Neural cell (in vitro differentiated cells): ENCODE measurements around the gene BTBD18. TPM values are rescaled to one million over a fixed set of nuclear protein-coding genes. Genes with fewer than 3 reads are reported as not detected.

ENCODE experiments used
- H2AFZ ChIP-seq: fragments of 200-600, 300-800 bp; sonication (generic), shearing (Covaris generic); 2 replicates; pipeline ENCODE4 v1.6.0; 2014; ENCODE audit warnings: low read depth, mild to moderate bottlenecking, antibody characterized with exemption, low read length, moderate library complexity
- H3F3A ChIP-seq: fragments of 200-600 bp; shearing (Covaris generic); 2 replicates; pipeline ENCODE4 v1.6.1; 2016; ENCODE audit warnings: mild to moderate bottlenecking, moderate library complexity, mixed read lengths, antibody characterized with exemption, low read length; ENCODE audit not compliant: insufficient read depth, poor library complexity, severe bottlenecking
- H3K27ac ChIP-seq: fragments of 200-600, 300-800 bp; sonication (generic), shearing (Covaris generic); 2 replicates; pipeline ENCODE4 v1.5.1; 2014; ENCODE audit warnings: mild to moderate bottlenecking, low read length, moderate library complexity
- H3K27me3 ChIP-seq: fragments of 300-800, 200-600 bp; sonication (generic), shearing (Covaris generic); 2 replicates; pipeline ENCODE4 v1.6.0; 2014; ENCODE audit warnings: mild to moderate bottlenecking, low read depth, low read length, moderate library complexity; ENCODE audit not compliant: insufficient read depth
- H3K36me3 ChIP-seq: fragments of 300-800, 200-600 bp; sonication (generic), shearing (Covaris generic); 2 replicates; pipeline ENCODE4 v1.5.1; 2014; ENCODE audit warnings: mild to moderate bottlenecking, antibody characterized with exemption, low read length, moderate library complexity; ENCODE audit not compliant: insufficient read depth
- H3K4me2 ChIP-seq: fragments of 300-800, 200-600 bp; sonication (generic), shearing (Covaris generic); 2 replicates; pipeline ENCODE4 v1.6.0; 2014; ENCODE audit warnings: mild to moderate bottlenecking, low read length
- H3K4me3 ChIP-seq: fragments of 300-800, 200-600 bp; sonication (generic), shearing (Covaris generic); 2 replicates; pipeline ENCODE4 v1.5.1; 2014; ENCODE audit warnings: mild to moderate bottlenecking, low read length, moderate library complexity
- H3K79me2 ChIP-seq: fragments of 200-600 bp; shearing (Covaris generic); replicated peaks from 2 replicates; pipeline ENCODE4 v1.6.0; 2014; ENCODE audit warnings: mild to moderate bottlenecking, low read length, moderate library complexity; ENCODE audit not compliant: insufficient read depth
- H3K9ac ChIP-seq: fragments of 300-800, 200-600 bp; sonication (generic), shearing (Covaris generic); 2 replicates; pipeline ENCODE4 v1.6.1; 2016; ENCODE audit warnings: mild to moderate bottlenecking, low read length, mixed read lengths
- H3K9me2 ChIP-seq: fragments of 200-600 bp; shearing (Covaris generic); 2 replicates; pipeline ENCODE4 v1.6.1; 2016; ENCODE audit warnings: mild to moderate bottlenecking, low read length, mixed read lengths; ENCODE audit not compliant: insufficient read depth
- H3K9me3 ChIP-seq: fragments of 200-600, 300-800 bp; sonication (generic), shearing (Covaris generic); 2 replicates; pipeline ENCODE4 v1.6.1; 2016; ENCODE audit warnings: mild to moderate bottlenecking, mixed run types, low read length, moderate library complexity, mixed read lengths
- H4K20me1 ChIP-seq: fragments of 200-600 bp; shearing (Covaris generic); 2 replicates; pipeline ENCODE4 v1.6.1; 2016; ENCODE audit warnings: mild to moderate bottlenecking, mixed run types; ENCODE audit not compliant: insufficient read depth
- CTCF ChIP-seq: fragments of 450-650 bp; IDR thresholded peaks from 2 replicates; pipeline ENCODE4 v1.5.1; 2014; ENCODE audit warnings: antibody characterized with exemption, mild to moderate bottlenecking, moderate library complexity; ENCODE audit not compliant: poor library complexity, severe bottlenecking
- EP300 ChIP-seq: fragments of 450-650 bp; conservative IDR thresholded peaks from 2 replicates; pipeline ENCODE4 v1.6.1; 2014; ENCODE audit warnings: antibody characterized with exemption, mild to moderate bottlenecking, moderate library complexity; ENCODE audit not compliant: poor library complexity, severe bottlenecking
- EZH2 ChIP-seq: fragments of 200-600, 300-800 bp; shearing (Covaris generic), sonication (generic); IDR thresholded peaks from 2 replicates; pipeline ENCODE4 v1.6.1; 2014; ENCODE audit warnings: antibody characterized with exemption, low read length, borderline replicate concordance, mild to moderate bottlenecking; ENCODE audit not compliant: insufficient read depth, poor library complexity, severe bottlenecking
- MXI1 ChIP-seq: fragments of 450-650 bp; conservative IDR thresholded peaks from 2 replicates; pipeline ENCODE4 v1.6.1; 2014; ENCODE audit warnings: antibody characterized with exemption, mild to moderate bottlenecking; ENCODE audit not compliant: poor library complexity, severe bottlenecking
- POLR2AphosphoS5 ChIP-seq: IDR thresholded peaks from 2 replicates; pipeline ENCODE4 v1.6.1; 2012
- RAD21 ChIP-seq: fragments of 450-650 bp; conservative IDR thresholded peaks from 2 replicates; pipeline ENCODE4 v1.6.1; 2014; ENCODE audit warnings: antibody characterized with exemption, mild to moderate bottlenecking, moderate library complexity
- REST ChIP-seq: IDR thresholded peaks from 2 replicates; pipeline ENCODE4 v1.6.1; 2012; ENCODE audit warnings: borderline replicate concordance
- SMC3 ChIP-seq: fragments of 450-650 bp; conservative IDR thresholded peaks from 2 replicates; pipeline ENCODE4 v1.6.1; 2014; ENCODE audit warnings: antibody characterized with exemption, mild to moderate bottlenecking, moderate library complexity; ENCODE audit not compliant: poor library complexity
- TAF1 ChIP-seq: IDR thresholded peaks from 2 replicates; pipeline ENCODE4 v1.6.1; 2012; ENCODE audit warnings: low read depth
- polyA plus RNA-seq: library from polyadenylated mRNA; depleted of rRNA; stranded (reverse); fragments of >200 nt; gene quantifications from 2 replicates; pipeline ENCODE4 v1.2.3, GENCODE V29; 2014

Gene BTBD18
- polyA plus RNA-seq, 1 donor from 2014 or later = not detected

GRCh38 chr11:57744357-57744756 lies 7.3 kb downstream of the BTBD18 start:
- no peaks in the 10 kb centered on the region for H3K9me2 ChIP-seq

GRCh38 chr11:57742087-57742452 lies 9.5 kb downstream of the BTBD18 start:
- Histone ChIP-seq H3K27ac (peak overlapping the region; percentile 83), H2AFZ (no peak overlapping the region), H3K4me2 (peak overlapping the region; percentile 87), H3K4me3 (peak overlapping the region; percentile 90), H3K36me3 (peaks cover 15% of the 10 kb centered on the region), H3K9me2 (no peaks in the 10 kb centered on the region), H3K9ac (peak overlapping the region; percentile 90), H4K20me1 (no peaks in the 10 kb centered on the region), H3K9me3 (no peaks in the 10 kb centered on the region), H3F3A (peaks cover 3% of the 10 kb centered on the region), H3K27me3 (no peaks in the 10 kb centered on the region), H3K79me2 (peaks cover 17% of the 10 kb centered on the region)
- no peak for TF ChIP-seq EZH2
- no peak for TF ChIP-seq SMC3
- TF ChIP-seq POLR2AphosphoS5 = no peak
- no peak for TF ChIP-seq EP300
- no peak for TF ChIP-seq CTCF
- no peak for TF ChIP-seq MXI1
- TF ChIP-seq REST = no peak
- no peak for TF ChIP-seq RAD21
- TF ChIP-seq TAF1 = no peak

More at GRCh38 chr11:57744357-57744756, 7.3 kb downstream of the BTBD18 start:
- TF ChIP-seq TAF1 = no peak
- no peak for TF ChIP-seq REST
- H3K36me3 ChIP-seq = peaks cover 15% of the 10 kb centered on the region
- H3K79me2 ChIP-seq = peaks cover 17% of the 10 kb centered on the region
- H2AFZ ChIP-seq = no peak overlapping the region
- H3K9me3 ChIP-seq = no peaks in the 10 kb centered on the region
- no peaks in the 10 kb centered on the region for H4K20me1 ChIP-seq
- peaks cover 3% of the 10 kb centered on the region for H3F3A ChIP-seq
- H3K4me2 ChIP-seq = no peak overlapping the region
- no peak overlapping the region for H3K9ac ChIP-seq
- H3K27me3 ChIP-seq = no peaks in the 10 kb centered on the region
- no peak overlapping the region for H3K4me3 ChIP-seq
- no peak overlapping the region for H3K27ac ChIP-seq
